Liver (tissue), 9 donors: ENCODE data around the gene BMPER. TPM values are rescaled to one million over a fixed set of nuclear protein-coding genes. Genes with fewer than 3 reads are reported as not detected.

ENCODE experiments used
- DNase-seq: peaks from one replicate; pipeline ENCODE4 v3.0.0-alpha.2; 2017; ENCODE audit warnings: low spot score
- H3K27ac ChIP-seq, 2 donors: one replicate each; pipeline ENCODE4 v1.7.0; 2013; ENCODE audit warnings: inconsistent platforms in 2 of 2, low read length in 2 of 2, control low read depth in 1 of 2, low read depth in 1 of 2, mild to moderate bottlenecking in 1 of 2
- H3K27me3 ChIP-seq, 4 donors: one replicate each; pipeline versions ENCODE4 v1.6.1 to v1.7.0; 2013; ENCODE audit warnings: low read length in 3 of 4, inconsistent platforms in 1 of 4, mild to moderate bottlenecking in 1 of 4, moderate library complexity in 1 of 4; ENCODE audit not compliant: control insufficient read depth in 4 of 4, insufficient read depth in 4 of 4
- H3K36me3 ChIP-seq, 4 donors: one replicate each; pipeline versions ENCODE4 v1.6.1 to v1.7.0; 2013; ENCODE audit warnings: low read length in 3 of 4, mild to moderate bottlenecking in 3 of 4, low read depth in 1 of 4, moderate library complexity in 1 of 4; ENCODE audit not compliant: control insufficient read depth in 4 of 4, insufficient read depth in 3 of 4
- H3K4me1 ChIP-seq, 4 donors: one replicate each; pipeline versions ENCODE4 v1.6.1 to v1.7.0; 2013; ENCODE audit warnings: low read length in 3 of 4, mild to moderate bottlenecking in 3 of 4, moderate library complexity in 1 of 4; ENCODE audit not compliant: control insufficient read depth in 4 of 4, insufficient read depth in 4 of 4
- H3K4me3 ChIP-seq, 3 donors: one replicate each; pipeline versions ENCODE4 v1.6.1 to v1.7.0; 2013; ENCODE audit warnings: low read length in 3 of 3, control low read depth in 1 of 3, low read depth in 1 of 3, mild to moderate bottlenecking in 1 of 3
- H3K9ac ChIP-seq, 2 donors: one replicate each; pipeline ENCODE4 v1.7.0; 2013; ENCODE audit warnings: low read length in 2 of 2, mild to moderate bottlenecking in 2 of 2, moderate library complexity in 2 of 2, control low read depth in 1 of 2, low read depth in 1 of 2
- H3K9me3 ChIP-seq, 4 donors: one replicate each; pipeline versions ENCODE4 v1.6.1 to v1.7.0; 2013; ENCODE audit warnings: low read length in 3 of 4; ENCODE audit not compliant: control insufficient read depth in 4 of 4
- EGR1 ChIP-seq, 2 donors: IDR thresholded peaks; 2 replicates each; pipeline ENCODE4 v1.6.1; 2016 to 2018; ENCODE audit warnings: antibody characterized with exemption in 2 of 2, low read depth in 2 of 2
- FOXA1 ChIP-seq: IDR thresholded peaks from 2 replicates; pipeline ENCODE4 v1.6.1; 2016; ENCODE audit warnings: antibody characterized with exemption
- FOXA2 ChIP-seq: IDR thresholded peaks from 2 replicates; pipeline ENCODE4 v1.6.1; 2016; ENCODE audit warnings: antibody characterized with exemption
- GABPA ChIP-seq, 2 donors: IDR thresholded peaks in 1 of 2; conservative IDR thresholded peaks in 1 of 2; 2 replicates each; pipeline ENCODE4 v1.6.1; 2016; ENCODE audit warnings: antibody characterized with exemption in 2 of 2, mild to moderate bottlenecking in 1 of 2, moderate library complexity in 1 of 2
- HNF4A ChIP-seq, 2 donors: conservative IDR thresholded peaks; 2 replicates each; pipeline ENCODE4 v1.6.1; 2016; ENCODE audit warnings: antibody characterized with exemption in 2 of 2, mild to moderate bottlenecking in 2 of 2
- HNF4G ChIP-seq: IDR thresholded peaks from 2 replicates; pipeline ENCODE4 v1.6.1; 2016; ENCODE audit warnings: antibody characterized with exemption
- JUND ChIP-seq, 2 donors: IDR thresholded peaks; 2 replicates each; pipeline ENCODE4 v1.6.1; 2016; ENCODE audit warnings: antibody characterized with exemption in 2 of 2
- NR2F2 ChIP-seq: IDR thresholded peaks from 2 replicates; pipeline ENCODE4 v1.6.1; 2016; ENCODE audit warnings: antibody characterized with exemption
- RAD21 ChIP-seq, 2 donors: IDR thresholded peaks; 2 replicates each; pipeline ENCODE4 v1.6.1; 2016; ENCODE audit warnings: antibody characterized with exemption in 2 of 2, mild to moderate bottlenecking in 2 of 2
- SP1 ChIP-seq: IDR thresholded peaks from 2 replicates; pipeline ENCODE4 v1.6.1; 2018; ENCODE audit warnings: antibody characterized with exemption, mild to moderate bottlenecking
- TAF1 ChIP-seq: conservative IDR thresholded peaks from 2 replicates; pipeline ENCODE4 v1.6.1; 2016; ENCODE audit warnings: antibody characterized with exemption, mild to moderate bottlenecking
- YY1 ChIP-seq: IDR thresholded peaks from 2 replicates; pipeline ENCODE4 v1.6.1; 2016; ENCODE audit warnings: antibody characterized with exemption, mild to moderate bottlenecking
- WGBS: extraction: QIAGEN DNeasy Blood & Tissue Kit; methylation state at CpG from one replicate; pipeline ENCODE4 v1.1.7; 2013; 5-methylcytosine and 5-hydroxymethylcytosine counted together
- polyA plus RNA-seq, 2 donors: library from polyadenylated mRNA; stranded (reverse) in 1 of 2; unstranded in 1 of 2; fragments of 200-250 nt in 1 of 2; fragments of >200 nt in 1 of 2; fragmentation: Nextera tagmentation in 1 of 2; extraction: Ambion mirVana in 1 of 2; gene quantifications; one replicate each; pipeline versions ENCODE4 v1.2.1 to v1.2.3, GENCODE V29; 2013 to 2015
- total RNA-seq, 2 donors: library from RNA; depleted of rRNA; stranded (reverse); fragments of >200 nt; gene quantifications; one replicate each; pipeline ENCODE4 v1.2.3, GENCODE V29; 2014
- TF ChIP-seq, protein P1 (sequence below): IDR thresholded peaks from 2 replicates; pipeline ENCODE4 v1.6.1; 2016; ENCODE audit warnings: antibody characterized with exemption, mild to moderate bottlenecking
- TF ChIP-seq, protein P2 (sequence below): IDR thresholded peaks from 2 replicates; pipeline ENCODE4 v1.6.1; 2016; ENCODE audit warnings: antibody characterized with exemption
- TF ChIP-seq, protein P3 (sequence below): fragments of 150-350 bp; IDR thresholded peaks from 2 replicates; pipeline ENCODE4 v1.5.1; 2017; ENCODE audit warnings: improper control_type of control experiment, low read depth, low read length; ENCODE audit not compliant: missing input control
- TF ChIP-seq, protein P4 (sequence below): IDR thresholded peaks from 2 replicates; pipeline ENCODE4 v1.6.1; 2016; ENCODE audit warnings: antibody characterized with exemption
- donor health status: healthy.
- donor health status: healthy.
- donor health status: healthy.
- donor health status: healthy.
- donor health status: healthy.

Gene BMPER
- total and polyA plus RNA-seq, 4 donors: 4.0 to 8.5 (median 6.2) TPM

DNA sequence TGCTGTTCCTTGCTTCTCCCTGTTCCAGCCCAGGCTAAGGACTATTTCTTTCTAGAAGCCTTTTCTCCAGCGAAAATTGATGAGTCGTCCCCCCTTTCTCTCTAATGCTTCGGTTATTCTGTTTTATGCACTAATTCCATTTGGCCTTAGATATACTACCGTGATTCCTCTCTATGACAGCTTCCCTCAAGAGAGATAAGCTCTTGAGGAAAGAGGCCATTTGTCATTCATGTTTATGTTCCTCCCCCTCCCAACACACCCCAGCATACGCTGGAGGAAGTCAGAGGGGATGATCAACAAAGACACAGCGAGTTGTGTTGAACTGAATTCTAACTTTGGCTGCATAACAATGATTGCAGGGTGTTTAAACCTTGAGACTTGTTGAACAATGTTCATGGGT is 198.8 kb downstream of the BMPER start:
- H3K9ac ChIP-seq: no peak overlapping the region
- no peaks in the 10 kb centered on the region for H3K36me3 ChIP-seq
- no peak overlapping the region for H3K4me3 ChIP-seq
- WGBS: 73% methylated on average over 6 of the region's 6 CpGs
- H3K27me3 ChIP-seq: no peaks in the 10 kb centered on the region
- no peak for DNase-seq
- no peak for TF ChIP-seq FOXA1
- TF ChIP-seq, protein P1, sequence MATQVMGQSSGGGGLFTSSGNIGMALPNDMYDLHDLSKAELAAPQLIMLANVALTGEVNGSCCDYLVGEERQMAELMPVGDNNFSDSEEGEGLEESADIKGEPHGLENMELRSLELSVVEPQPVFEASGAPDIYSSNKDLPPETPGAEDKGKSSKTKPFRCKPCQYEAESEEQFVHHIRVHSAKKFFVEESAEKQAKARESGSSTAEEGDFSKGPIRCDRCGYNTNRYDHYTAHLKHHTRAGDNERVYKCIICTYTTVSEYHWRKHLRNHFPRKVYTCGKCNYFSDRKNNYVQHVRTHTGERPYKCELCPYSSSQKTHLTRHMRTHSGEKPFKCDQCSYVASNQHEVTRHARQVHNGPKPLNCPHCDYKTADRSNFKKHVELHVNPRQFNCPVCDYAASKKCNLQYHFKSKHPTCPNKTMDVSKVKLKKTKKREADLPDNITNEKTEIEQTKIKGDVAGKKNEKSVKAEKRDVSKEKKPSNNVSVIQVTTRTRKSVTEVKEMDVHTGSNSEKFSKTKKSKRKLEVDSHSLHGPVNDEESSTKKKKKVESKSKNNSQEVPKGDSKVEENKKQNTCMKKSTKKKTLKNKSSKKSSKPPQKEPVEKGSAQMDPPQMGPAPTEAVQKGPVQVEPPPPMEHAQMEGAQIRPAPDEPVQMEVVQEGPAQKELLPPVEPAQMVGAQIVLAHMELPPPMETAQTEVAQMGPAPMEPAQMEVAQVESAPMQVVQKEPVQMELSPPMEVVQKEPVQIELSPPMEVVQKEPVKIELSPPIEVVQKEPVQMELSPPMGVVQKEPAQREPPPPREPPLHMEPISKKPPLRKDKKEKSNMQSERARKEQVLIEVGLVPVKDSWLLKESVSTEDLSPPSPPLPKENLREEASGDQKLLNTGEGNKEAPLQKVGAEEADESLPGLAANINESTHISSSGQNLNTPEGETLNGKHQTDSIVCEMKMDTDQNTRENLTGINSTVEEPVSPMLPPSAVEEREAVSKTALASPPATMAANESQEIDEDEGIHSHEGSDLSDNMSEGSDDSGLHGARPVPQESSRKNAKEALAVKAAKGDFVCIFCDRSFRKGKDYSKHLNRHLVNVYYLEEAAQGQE: no peak
- no peak for TF ChIP-seq FOXA2
- no peak for TF ChIP-seq GABPA (IDR thresholded peaks at IDR 0.05 in 1 of 2, conservative IDR thresholded peaks at IDR 0.05 in 1 of 2)
- TF ChIP-seq EGR1 (IDR thresholded peaks at IDR 0.05; ENCODE audit: low read depth in 2 of 2): no peak
- TF ChIP-seq, protein P2, sequence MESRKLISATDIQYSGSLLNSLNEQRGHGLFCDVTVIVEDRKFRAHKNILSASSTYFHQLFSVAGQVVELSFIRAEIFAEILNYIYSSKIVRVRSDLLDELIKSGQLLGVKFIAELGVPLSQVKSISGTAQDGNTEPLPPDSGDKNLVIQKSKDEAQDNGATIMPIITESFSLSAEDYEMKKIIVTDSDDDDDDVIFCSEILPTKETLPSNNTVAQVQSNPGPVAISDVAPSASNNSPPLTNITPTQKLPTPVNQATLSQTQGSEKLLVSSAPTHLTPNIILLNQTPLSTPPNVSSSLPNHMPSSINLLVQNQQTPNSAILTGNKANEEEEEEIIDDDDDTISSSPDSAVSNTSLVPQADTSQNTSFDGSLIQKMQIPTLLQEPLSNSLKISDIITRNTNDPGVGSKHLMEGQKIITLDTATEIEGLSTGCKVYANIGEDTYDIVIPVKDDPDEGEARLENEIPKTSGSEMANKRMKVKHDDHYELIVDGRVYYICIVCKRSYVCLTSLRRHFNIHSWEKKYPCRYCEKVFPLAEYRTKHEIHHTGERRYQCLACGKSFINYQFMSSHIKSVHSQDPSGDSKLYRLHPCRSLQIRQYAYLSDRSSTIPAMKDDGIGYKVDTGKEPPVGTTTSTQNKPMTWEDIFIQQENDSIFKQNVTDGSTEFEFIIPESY: no peak
- TF ChIP-seq RAD21 (IDR thresholded peaks at IDR 0.05): no peak
- TF ChIP-seq JUND (IDR thresholded peaks at IDR 0.05): no peak
- H3K27ac ChIP-seq: no peak overlapping the region
- peaks cover 0 to 9% (median 7%) of the 10 kb centered on the region in 4 donors for H3K4me1 ChIP-seq
- H3K9me3 ChIP-seq: no peaks in the 10 kb centered on the region

DNA sequence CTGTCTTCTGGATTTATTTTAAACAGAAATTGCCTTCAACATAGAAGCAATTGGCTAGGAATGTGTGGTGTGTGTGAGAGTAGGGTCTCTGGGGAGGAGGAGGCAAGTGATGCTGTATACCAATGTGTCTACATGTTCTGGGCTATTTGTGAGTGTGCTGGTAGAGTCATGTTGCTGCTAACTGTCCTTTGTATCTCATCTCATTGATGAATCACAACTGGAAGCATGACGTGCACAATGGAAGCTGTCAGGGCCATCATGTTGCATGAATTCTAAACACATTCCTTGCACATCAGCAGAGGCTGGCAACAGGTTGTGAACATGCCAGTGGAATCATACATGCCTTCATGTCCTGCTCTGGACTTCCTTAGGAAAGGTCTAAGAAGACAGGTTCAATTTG is 199.7 kb downstream of the BMPER start:
- H3K9me3 ChIP-seq: no peaks in the 10 kb centered on the region
- H3K9ac ChIP-seq: no peak overlapping the region
- H3K4me1 ChIP-seq: peaks cover 2 to 14% (median 11%) of the 10 kb centered on the region in 4 donors
- H3K4me3 ChIP-seq: no peak overlapping the region
- H3K36me3 ChIP-seq: no peaks in the 10 kb centered on the region
- 93% methylated on average over 1 of the region's 1 CpG for WGBS
- no peak for DNase-seq
- H3K27ac ChIP-seq: no peak overlapping the region
- TF ChIP-seq, protein P1: no peak
- TF ChIP-seq, protein P2: no peak
- TF ChIP-seq YY1: no peak
- TF ChIP-seq RAD21 (IDR thresholded peaks at IDR 0.05): no peak
- no peak for TF ChIP-seq HNF4G
- no peak for TF ChIP-seq HNF4A (conservative IDR thresholded peaks at IDR 0.05)
- no peak for TF ChIP-seq NR2F2
- TF ChIP-seq SP1: no peak
- TF ChIP-seq, protein P3, sequence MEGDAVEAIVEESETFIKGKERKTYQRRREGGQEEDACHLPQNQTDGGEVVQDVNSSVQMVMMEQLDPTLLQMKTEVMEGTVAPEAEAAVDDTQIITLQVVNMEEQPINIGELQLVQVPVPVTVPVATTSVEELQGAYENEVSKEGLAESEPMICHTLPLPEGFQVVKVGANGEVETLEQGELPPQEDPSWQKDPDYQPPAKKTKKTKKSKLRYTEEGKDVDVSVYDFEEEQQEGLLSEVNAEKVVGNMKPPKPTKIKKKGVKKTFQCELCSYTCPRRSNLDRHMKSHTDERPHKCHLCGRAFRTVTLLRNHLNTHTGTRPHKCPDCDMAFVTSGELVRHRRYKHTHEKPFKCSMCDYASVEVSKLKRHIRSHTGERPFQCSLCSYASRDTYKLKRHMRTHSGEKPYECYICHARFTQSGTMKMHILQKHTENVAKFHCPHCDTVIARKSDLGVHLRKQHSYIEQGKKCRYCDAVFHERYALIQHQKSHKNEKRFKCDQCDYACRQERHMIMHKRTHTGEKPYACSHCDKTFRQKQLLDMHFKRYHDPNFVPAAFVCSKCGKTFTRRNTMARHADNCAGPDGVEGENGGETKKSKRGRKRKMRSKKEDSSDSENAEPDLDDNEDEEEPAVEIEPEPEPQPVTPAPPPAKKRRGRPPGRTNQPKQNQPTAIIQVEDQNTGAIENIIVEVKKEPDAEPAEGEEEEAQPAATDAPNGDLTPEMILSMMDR: no peak
- TF ChIP-seq GABPA (IDR thresholded peaks at IDR 0.05 in 1 of 2, conservative IDR thresholded peaks at IDR 0.05 in 1 of 2): no peak
- no peak for TF ChIP-seq TAF1
- TF ChIP-seq, protein P4, sequence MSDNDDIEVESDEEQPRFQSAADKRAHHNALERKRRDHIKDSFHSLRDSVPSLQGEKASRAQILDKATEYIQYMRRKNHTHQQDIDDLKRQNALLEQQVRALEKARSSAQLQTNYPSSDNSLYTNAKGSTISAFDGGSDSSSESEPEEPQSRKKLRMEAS: no peak
- no peaks in the 10 kb centered on the region for H3K27me3 ChIP-seq
